PC-9 (cell line): ENCODE results near the gene COTL1. TPM values are rescaled to one million over a fixed set of nuclear protein-coding genes. Genes with fewer than 3 reads are reported as not detected.

Experiments used
- BruUV-seq: library from RNA; stranded (reverse); fragments of 400-500 nt; replicated peaks from 2 replicates; lab custom pipeline; 2021; lab: Mats Ljungman, UMichigan
- CTCF ChIA-PET: fragments of 300-600 bp; sonication (Branson Sonifier 250); formaldehyde crosslinking; loops from one replicate; lab custom pipeline; 2022; ENCODE audit warnings: antibody characterized with exemption; lab: Charles Lee
- POLR2A ChIA-PET: fragments of 300-600 bp; sonication (Branson Sonifier 250); formaldehyde crosslinking; loops from one replicate; lab custom pipeline; 2022; ENCODE audit warnings: antibody characterized with exemption; ENCODE audit not compliant: unreplicated experiment; lab: Charles Lee
- DNase-seq, 2 experiments: peaks; one replicate each; pipeline versions ENCODE4 v3.0.0 to v3.0.0-alpha.2; 2015 to 2022; ENCODE audit warnings: mixed read lengths in 1 of 2
- H2AFZ ChIP-seq: fragments of 200-600 bp; sonication (generic); 2 replicates; pipeline ENCODE4 v1.8.1; 2017; ENCODE audit warnings: antibody characterized with exemption
- H3F3A ChIP-seq: fragments of 200-600 bp; sonication (generic); 2 replicates; pipeline ENCODE4 v1.8.1; 2017; ENCODE audit warnings: antibody characterized with exemption, mild to moderate bottlenecking, low read depth; ENCODE audit not compliant: insufficient read depth
- H3K27ac ChIP-seq: fragments of 200-600 bp; sonication (generic); 2 replicates; pipeline ENCODE4 v1.6.1; 2016; ENCODE audit warnings: mixed run types
- H3K27me3 ChIP-seq: fragments of 200-600 bp; sonication (generic); 2 replicates; pipeline ENCODE4 v1.6.1; 2016; ENCODE audit warnings: low read depth, mixed run types; ENCODE audit not compliant: insufficient read depth
- H3K36me3 ChIP-seq: fragments of 200-600 bp; sonication (generic); 2 replicates; pipeline ENCODE4 v1.6.1; 2016; ENCODE audit warnings: low read depth, mixed run types
- H3K4me1 ChIP-seq: fragments of 200-600 bp; sonication (generic); replicated peaks from 2 replicates; pipeline ENCODE4 v1.6.1; 2016; ENCODE audit warnings: mixed run types; ENCODE audit not compliant: insufficient read depth
- H3K4me2 ChIP-seq: fragments of 200-600 bp; sonication (generic); 2 replicates; pipeline ENCODE4 v1.6.1; 2017; ENCODE audit warnings: mixed run types
- H3K4me3 ChIP-seq: fragments of 200-600 bp; sonication (generic); 2 replicates; pipeline ENCODE4 v1.6.1; 2016; ENCODE audit warnings: mixed run types
- H3K79me2 ChIP-seq: fragments of 200-600 bp; sonication (generic); 2 replicates; pipeline ENCODE4 v1.6.1; 2017; ENCODE audit warnings: low read depth, mixed run types
- H3K9me2 ChIP-seq: fragments of 200-600 bp; sonication (generic); 2 replicates; pipeline ENCODE4 v1.8.1; 2017; ENCODE audit warnings: mild to moderate bottlenecking; ENCODE audit not compliant: insufficient read depth
- H3K9me3 ChIP-seq: fragments of 200-600 bp; sonication (generic); 2 replicates; pipeline ENCODE4 v1.8.1; 2016; ENCODE audit warnings: low read depth; ENCODE audit not compliant: insufficient read depth
- H4K20me1 ChIP-seq: fragments of 200-600 bp; sonication (generic); 2 replicates; pipeline ENCODE4 v1.8.1; 2017; ENCODE audit not compliant: insufficient read depth
- CTCF ChIP-seq: fragments of 200-600 bp; sonication (generic); conservative IDR thresholded peaks from 2 replicates; pipeline ENCODE4 v1.6.1; 2017; ENCODE audit warnings: mixed run types, antibody characterized with exemption, mild to moderate bottlenecking, moderate library complexity
- EZH2 ChIP-seq: fragments of 200-600 bp; sonication (generic); IDR thresholded peaks from 2 replicates; pipeline ENCODE4 v1.8.0; 2017; ENCODE audit warnings: antibody characterized with exemption, low read depth
- intact Hi-C: fragments of 100-400 bp; cut with micrococcal nuclease; formaldehyde crosslinking; loops from one replicate; pipeline ENCODE4 v1.10.0; 2022; ENCODE audit not compliant: unreplicated experiment
- total RNA-seq: library from RNA; stranded (reverse); gene quantifications from 2 replicates; pipeline ENCODE4 v1.2.3, GENCODE V29; 2021

COTL1 gene
- total RNA-seq, 1 experiment from 2014 or later: 512 TPM

- peaks cover 5% of the 10 kb centered on the region; the same call in 1 of the 2 replicates for H3F3A ChIP-seq
- no peak overlapping the region for H3K4me3 ChIP-seq
- H3K9me3 ChIP-seq: no peaks in the 10 kb centered on the region
- TF ChIP-seq CTCF (no peak), EZH2 (no peak)
- H2AFZ ChIP-seq: no peak overlapping the region
- BruUV-seq: no TSS peak
- no peak overlapping the region for H3K4me2 ChIP-seq
- H4K20me1 ChIP-seq: no peaks in the 10 kb centered on the region
- CTCF ChIA-PET: no interaction called here
- intact Hi-C loops: no loop called here
- H3K27ac ChIP-seq: no peak overlapping the region
- no peaks in the 10 kb centered on the region for H3K27me3 ChIP-seq
- POLR2A ChIA-PET: interaction anchor here (0.6 kb wide), 1 partner anchor 11 kb away, joined by 7 read pairs; no protein-coding TSS in a partner anchor
- no peak for DNase-seq
- peaks cover 9% of the 10 kb centered on the region; the same call in 1 of the 2 replicates for H3K4me1 ChIP-seq
- no peaks in the 10 kb centered on the region for H3K36me3 ChIP-seq
- H3K9me2 ChIP-seq: no peaks in the 10 kb centered on the region
- no peaks in the 10 kb centered on the region for H3K79me2 ChIP-seq
Measured at GRCh38 chr16:84553873-84554399, 63.9 kb downstream of the COTL1 start.

GRCh38 chr16:84552135-84552534 is 65.7 kb downstream of the COTL1 start:
- no peak for TF ChIP-seq EZH2
- no peak for TF ChIP-seq CTCF
- no peaks in the 10 kb centered on the region for H3K36me3 ChIP-seq
- H3F3A ChIP-seq: peaks cover 1% of the 10 kb centered on the region; the same call in 1 of the 2 replicates
- no peak for DNase-seq
- no TSS peak for BruUV-seq
- no peak overlapping the region for H3K4me3 ChIP-seq
- H3K9me3 ChIP-seq: no peaks in the 10 kb centered on the region
- no peak overlapping the region for H2AFZ ChIP-seq
- intact Hi-C loops: no loop called here
- no peaks in the 10 kb centered on the region for H3K9me2 ChIP-seq
- H4K20me1 ChIP-seq: no peaks in the 10 kb centered on the region
- POLR2A ChIA-PET: no interaction called here
- H3K79me2 ChIP-seq: no peaks in the 10 kb centered on the region
- H3K4me1 ChIP-seq: peaks cover 9% of the 10 kb centered on the region; the same call in 1 of the 2 replicates
- no peak overlapping the region for H3K27ac ChIP-seq
- CTCF ChIA-PET: no interaction called here
- no peak overlapping the region for H3K4me2 ChIP-seq
- no peaks in the 10 kb centered on the region for H3K27me3 ChIP-seq

GRCh38 chr16:84550096-84550495 is 67.8 kb downstream of the COTL1 start:
- no peaks in the 10 kb centered on the region for H3K4me1 ChIP-seq
- intact Hi-C loops: no loop called here
- no peaks in the 10 kb centered on the region for H3K9me3 ChIP-seq
- H3K9me2 ChIP-seq: no peaks in the 10 kb centered on the region
- H3F3A ChIP-seq: no peaks in the 10 kb centered on the region
- no peak overlapping the region for H3K4me3 ChIP-seq
- no TSS peak for BruUV-seq
- no peak overlapping the region for H2AFZ ChIP-seq
- H3K27me3 ChIP-seq: no peaks in the 10 kb centered on the region
- POLR2A ChIA-PET: no interaction called here
- no peak for TF ChIP-seq EZH2
- TF ChIP-seq CTCF: no peak
- CTCF ChIA-PET: no interaction called here
- no peak for DNase-seq
- H3K79me2 ChIP-seq: no peaks in the 10 kb centered on the region
- no peak overlapping the region for H3K27ac ChIP-seq
- no peak overlapping the region for H3K4me2 ChIP-seq
- H4K20me1 ChIP-seq: no peaks in the 10 kb centered on the region
- H3K36me3 ChIP-seq: no peaks in the 10 kb centered on the region
